Measurements from ENCODE around the gene CASZ1.

DNA sequence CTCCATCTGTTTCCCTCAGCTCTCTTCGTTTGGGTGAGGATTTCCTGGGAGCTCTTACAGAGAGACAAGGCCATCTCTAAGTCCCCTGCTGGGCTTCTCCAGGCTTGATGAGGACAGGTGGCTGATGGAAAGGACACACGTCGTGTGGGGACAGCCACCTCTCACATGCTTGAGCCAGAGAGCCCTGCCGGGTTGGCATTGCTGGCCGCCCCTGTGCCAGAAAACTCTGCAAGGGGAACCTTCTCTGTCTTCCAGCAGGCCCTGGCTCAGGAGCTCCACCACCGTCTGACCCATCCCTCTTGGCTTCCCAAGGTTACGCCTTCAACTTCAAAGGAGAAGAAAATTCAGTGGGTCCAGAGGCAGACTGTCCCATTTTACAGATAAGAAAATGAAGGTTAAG is 82.8 kb downstream of the CASZ1 start:
- TF ChIP-seq, protein P1, sequence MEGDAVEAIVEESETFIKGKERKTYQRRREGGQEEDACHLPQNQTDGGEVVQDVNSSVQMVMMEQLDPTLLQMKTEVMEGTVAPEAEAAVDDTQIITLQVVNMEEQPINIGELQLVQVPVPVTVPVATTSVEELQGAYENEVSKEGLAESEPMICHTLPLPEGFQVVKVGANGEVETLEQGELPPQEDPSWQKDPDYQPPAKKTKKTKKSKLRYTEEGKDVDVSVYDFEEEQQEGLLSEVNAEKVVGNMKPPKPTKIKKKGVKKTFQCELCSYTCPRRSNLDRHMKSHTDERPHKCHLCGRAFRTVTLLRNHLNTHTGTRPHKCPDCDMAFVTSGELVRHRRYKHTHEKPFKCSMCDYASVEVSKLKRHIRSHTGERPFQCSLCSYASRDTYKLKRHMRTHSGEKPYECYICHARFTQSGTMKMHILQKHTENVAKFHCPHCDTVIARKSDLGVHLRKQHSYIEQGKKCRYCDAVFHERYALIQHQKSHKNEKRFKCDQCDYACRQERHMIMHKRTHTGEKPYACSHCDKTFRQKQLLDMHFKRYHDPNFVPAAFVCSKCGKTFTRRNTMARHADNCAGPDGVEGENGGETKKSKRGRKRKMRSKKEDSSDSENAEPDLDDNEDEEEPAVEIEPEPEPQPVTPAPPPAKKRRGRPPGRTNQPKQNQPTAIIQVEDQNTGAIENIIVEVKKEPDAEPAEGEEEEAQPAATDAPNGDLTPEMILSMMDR (conservative IDR thresholded peaks at IDR 0.05): no peak
- no peak for TF ChIP-seq EZH2 (IDR thresholded peaks at IDR 0.05; ENCODE audit: low read depth)

Measured in PC-9 (cell line).